Lower leg skin (tissue), 4 donors: Measurements from ENCODE around the gene GNS. TPM values are rescaled to one million over a fixed set of nuclear protein-coding genes. Genes with fewer than 3 reads are reported as not detected.

ENCODE experiments used
- DNase-seq, 2 donors: peaks; one replicate each; pipeline ENCODE4 v3.0.0-alpha.2; 2019; ENCODE audit warnings: low spot score in 2 of 2
- H3K4me3 ChIP-seq: fragments of 200-600 bp; sonication (generic); 2 replicates; pipeline ENCODE4 v1.5.1; 2017; ENCODE audit warnings: mild to moderate bottlenecking, low read depth; ENCODE audit not compliant: poor library complexity, severe bottlenecking
- POLR2A ChIP-seq, 2 donors: fragments of 450-650 bp; IDR thresholded peaks; one replicate each; pipeline ENCODE4 v1.6.1; 2016 to 2017; ENCODE audit warnings: antibody characterized with exemption in 2 of 2, mild to moderate bottlenecking in 1 of 2, moderate library complexity in 1 of 2
- WGBS, 2 donors: methylation state at CpG; one replicate each; pipeline ENCODE4 v1.1.5; 2018; 5-methylcytosine and 5-hydroxymethylcytosine counted together
- intact Hi-C: fragments of 100-400 bp; cut with DNase I; formaldehyde crosslinking; loops from one replicate; pipeline ENCODE4 v1.15.0; 2023; ENCODE audit warnings: low total_unique reads
- total RNA-seq, 4 donors: library from RNA; depleted of rRNA; stranded (reverse); fragments of >200 nt; gene quantifications; one replicate each; pipeline ENCODE4 v1.1.0, GENCODE V29; 2016
- TF ChIP-seq, protein P1 (sequence below), 3 donors: fragments of 450-650 bp; IDR thresholded peaks; one replicate each; pipeline ENCODE4 v1.5.1; 2016; ENCODE audit warnings: antibody characterized with exemption in 3 of 3, mild to moderate bottlenecking in 3 of 3, moderate library complexity in 2 of 3

The GNS gene
- total RNA-seq, 4 donors from 2014 or later: 42.6 to 64.1 (median 50.1) TPM

DNA sequence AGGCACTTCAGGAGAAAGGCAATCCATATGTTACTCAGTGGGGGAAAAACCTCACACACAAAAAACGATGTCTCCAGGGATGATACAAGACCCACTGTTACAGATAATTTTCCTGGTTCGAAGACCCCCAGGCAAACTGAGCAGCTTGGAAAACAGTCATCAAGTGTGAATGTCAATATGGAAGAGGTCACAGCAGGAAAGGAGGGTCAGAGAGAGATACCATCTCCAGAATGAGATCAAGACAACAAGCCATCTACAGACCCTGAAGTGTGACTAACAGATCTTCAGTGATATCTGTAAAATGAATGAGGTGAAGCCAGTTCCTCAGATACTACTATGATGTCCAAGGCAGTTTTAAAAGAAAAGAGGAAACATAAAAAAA is 28.6 kb downstream of the GNS start:
- TF ChIP-seq, protein P1, sequence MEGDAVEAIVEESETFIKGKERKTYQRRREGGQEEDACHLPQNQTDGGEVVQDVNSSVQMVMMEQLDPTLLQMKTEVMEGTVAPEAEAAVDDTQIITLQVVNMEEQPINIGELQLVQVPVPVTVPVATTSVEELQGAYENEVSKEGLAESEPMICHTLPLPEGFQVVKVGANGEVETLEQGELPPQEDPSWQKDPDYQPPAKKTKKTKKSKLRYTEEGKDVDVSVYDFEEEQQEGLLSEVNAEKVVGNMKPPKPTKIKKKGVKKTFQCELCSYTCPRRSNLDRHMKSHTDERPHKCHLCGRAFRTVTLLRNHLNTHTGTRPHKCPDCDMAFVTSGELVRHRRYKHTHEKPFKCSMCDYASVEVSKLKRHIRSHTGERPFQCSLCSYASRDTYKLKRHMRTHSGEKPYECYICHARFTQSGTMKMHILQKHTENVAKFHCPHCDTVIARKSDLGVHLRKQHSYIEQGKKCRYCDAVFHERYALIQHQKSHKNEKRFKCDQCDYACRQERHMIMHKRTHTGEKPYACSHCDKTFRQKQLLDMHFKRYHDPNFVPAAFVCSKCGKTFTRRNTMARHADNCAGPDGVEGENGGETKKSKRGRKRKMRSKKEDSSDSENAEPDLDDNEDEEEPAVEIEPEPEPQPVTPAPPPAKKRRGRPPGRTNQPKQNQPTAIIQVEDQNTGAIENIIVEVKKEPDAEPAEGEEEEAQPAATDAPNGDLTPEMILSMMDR (IDR thresholded peaks at IDR 0.05): no peak
- TF ChIP-seq POLR2A (IDR thresholded peaks at IDR 0.05): no peak
- whole genome bisulfite sequencing, 2 donors: 84 to 89% methylated on average over 2 of the region's 2 CpGs

GRCh38 chr12:64729909-64730587 is 29.2 kb downstream of the GNS start:
- intact Hi-C loops: no loop called here
- WGBS, 2 donors: 72 to 80% methylated on average over 2 of the region's 2 CpGs
- no peak overlapping the region for H3K4me3 ChIP-seq
- no peak for DNase-seq
- TF ChIP-seq, protein P1 (IDR thresholded peaks at IDR 0.05): no peak
- no peak for TF ChIP-seq POLR2A (IDR thresholded peaks at IDR 0.05)

More for the DNA sequence above, 28.6 kb downstream of the GNS start:
- intact Hi-C loops: no loop called here
- DNase-seq: no peak
- H3K4me3 ChIP-seq: no peak overlapping the region

GRCh38 chr12:64724201-64724745 is 34.9 kb downstream of the GNS start:
- no peak overlapping the region for H3K4me3 ChIP-seq
- WGBS, 2 donors: 94 to 96% methylated on average over 11 of the region's 11 CpGs
- no peak for DNase-seq
- TF ChIP-seq POLR2A (IDR thresholded peaks at IDR 0.05): no peak
- TF ChIP-seq, protein P1 (IDR thresholded peaks at IDR 0.05): no peak
- intact Hi-C loops: no loop called here

GRCh38 chr12:64723630-64724029 is 35.6 kb downstream of the GNS start:
- DNase-seq: no peak
- TF ChIP-seq, protein P1 (IDR thresholded peaks at IDR 0.05): no peak
- TF ChIP-seq POLR2A (IDR thresholded peaks at IDR 0.05): no peak
- WGBS, 2 donors: 89 to 100% methylated on average over 2 of the region's 2 CpGs

GRCh38 chr12:64722835-64723234 is 36.4 kb downstream of the GNS start:
- TF ChIP-seq POLR2A (IDR thresholded peaks at IDR 0.05): no peak
- TF ChIP-seq, protein P1 (IDR thresholded peaks at IDR 0.05): no peak
- WGBS, 2 donors: 96 to 98% methylated on average over 4 of the region's 4 CpGs
- no peak overlapping the region for H3K4me3 ChIP-seq
- intact Hi-C loops: no loop called here
- DNase-seq: no peak

More at GRCh38 chr12:64723630-64724029, 35.6 kb downstream of the GNS start:
- H3K4me3 ChIP-seq: no peak overlapping the region
- intact Hi-C loops: no loop called here
